NCI-H1417 treated with DMSO at 0.1 percent for 48 hours (cell line): ENCODE data around the gene GNPTG.

Experiments
- DNase-seq: peaks from one replicate; lab custom pipeline; 2025; lab: John Stamatoyannopoulos, UW

Gene GNPTG

GRCh38 chr16:1351582-1352362 lies at the start of gene GNPTG, which contains the start of gene TSR3:
GNPTG (plus strand) TSS chr16:1351931; CDS start chr16:1351966, 35 bp downstream.
TSR3 (minus strand) TSS chr16:1351878; CDS start chr16:1351804, 74 bp downstream.
- peak; percentile 33 for DNase-seq

DNA sequence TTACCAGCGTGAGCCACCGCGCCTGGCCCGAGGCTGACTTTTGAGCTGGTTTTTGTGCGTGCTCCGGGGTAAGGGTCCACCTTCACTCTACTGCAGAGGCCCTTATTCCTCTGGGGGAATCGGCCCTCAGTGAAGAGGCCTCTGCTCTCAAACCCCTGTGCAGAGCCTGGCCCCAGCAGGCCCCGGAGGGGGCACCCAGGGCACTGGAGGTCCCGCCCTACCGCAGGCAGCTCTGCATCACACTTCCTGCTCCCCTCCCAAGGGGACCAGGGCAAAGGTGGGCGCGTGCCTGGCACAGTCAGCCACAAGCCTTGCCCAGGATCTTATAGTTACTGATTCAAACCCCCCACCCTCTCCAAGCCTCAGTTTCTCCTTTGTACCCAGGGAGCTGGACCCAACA lies 45.9 kb upstream of the GNPTG start:
- DNase-seq: no peak

DNA sequence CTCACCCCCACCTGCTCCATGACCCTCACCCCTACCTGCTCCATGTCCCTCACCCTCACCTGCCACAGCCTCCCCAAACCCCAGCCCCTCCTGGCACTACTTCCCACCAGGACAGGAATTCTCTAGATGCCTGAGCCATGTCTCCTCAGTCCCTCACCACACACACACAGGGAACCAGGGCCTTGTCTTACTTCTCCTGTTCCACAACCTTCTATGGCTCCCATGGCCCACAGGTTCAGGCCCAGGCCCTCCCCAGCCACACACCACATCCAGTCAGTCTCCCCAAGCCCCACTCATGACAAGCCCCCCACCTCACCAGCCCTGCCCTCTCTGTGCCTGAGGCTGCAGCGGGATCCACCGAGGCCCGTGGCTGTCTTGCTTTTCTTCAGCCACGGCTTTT lies 45.4 kb upstream of the GNPTG start:
- DNase-seq: no peak

DNA sequence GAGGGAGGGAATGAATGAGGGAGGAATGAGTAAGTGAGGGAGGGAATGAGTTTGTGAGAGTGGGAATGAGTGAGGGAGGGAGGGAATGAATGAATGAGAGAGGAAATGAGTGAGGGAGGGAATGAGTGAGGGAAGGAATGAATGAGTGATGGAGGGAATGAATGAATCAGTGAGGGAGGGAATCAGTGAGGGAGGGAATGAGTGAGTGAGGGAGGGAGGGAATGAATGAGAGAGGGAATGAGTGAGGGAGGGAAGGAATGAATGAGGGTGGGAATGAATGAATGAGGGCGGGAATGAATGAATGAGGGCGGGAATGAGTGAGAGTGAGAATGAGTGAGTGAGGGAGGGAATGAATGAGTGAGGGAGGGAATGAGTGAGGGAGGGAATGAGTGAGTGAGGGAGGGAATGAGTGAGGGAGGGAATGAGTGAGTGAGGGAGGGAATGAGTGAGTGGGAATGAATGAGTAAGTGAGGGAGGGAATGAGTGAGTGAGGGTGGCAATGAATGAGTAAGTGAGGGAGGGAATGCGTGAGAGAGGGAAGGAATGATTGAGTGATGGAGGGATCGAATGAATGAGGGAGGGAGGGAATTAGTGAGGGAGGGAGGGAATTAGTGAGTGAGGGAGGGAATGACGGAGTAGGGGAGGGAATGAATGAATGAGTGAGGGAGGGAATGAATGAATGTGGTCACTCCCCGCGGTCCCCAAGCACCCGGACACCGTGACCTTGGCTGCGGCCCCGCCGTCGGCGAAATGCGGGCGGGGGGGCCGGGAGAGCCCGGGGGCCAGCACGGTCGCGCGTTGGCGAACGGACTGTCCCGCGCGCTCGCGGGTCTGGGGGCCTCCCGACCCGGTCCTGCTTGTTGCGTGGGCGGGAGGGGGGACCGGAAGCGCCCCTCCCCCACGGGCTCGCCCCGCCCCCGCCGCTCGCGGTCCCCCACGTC lies 43.4 kb upstream of the GNPTG start:
- DNase-seq: no peak

DNA sequence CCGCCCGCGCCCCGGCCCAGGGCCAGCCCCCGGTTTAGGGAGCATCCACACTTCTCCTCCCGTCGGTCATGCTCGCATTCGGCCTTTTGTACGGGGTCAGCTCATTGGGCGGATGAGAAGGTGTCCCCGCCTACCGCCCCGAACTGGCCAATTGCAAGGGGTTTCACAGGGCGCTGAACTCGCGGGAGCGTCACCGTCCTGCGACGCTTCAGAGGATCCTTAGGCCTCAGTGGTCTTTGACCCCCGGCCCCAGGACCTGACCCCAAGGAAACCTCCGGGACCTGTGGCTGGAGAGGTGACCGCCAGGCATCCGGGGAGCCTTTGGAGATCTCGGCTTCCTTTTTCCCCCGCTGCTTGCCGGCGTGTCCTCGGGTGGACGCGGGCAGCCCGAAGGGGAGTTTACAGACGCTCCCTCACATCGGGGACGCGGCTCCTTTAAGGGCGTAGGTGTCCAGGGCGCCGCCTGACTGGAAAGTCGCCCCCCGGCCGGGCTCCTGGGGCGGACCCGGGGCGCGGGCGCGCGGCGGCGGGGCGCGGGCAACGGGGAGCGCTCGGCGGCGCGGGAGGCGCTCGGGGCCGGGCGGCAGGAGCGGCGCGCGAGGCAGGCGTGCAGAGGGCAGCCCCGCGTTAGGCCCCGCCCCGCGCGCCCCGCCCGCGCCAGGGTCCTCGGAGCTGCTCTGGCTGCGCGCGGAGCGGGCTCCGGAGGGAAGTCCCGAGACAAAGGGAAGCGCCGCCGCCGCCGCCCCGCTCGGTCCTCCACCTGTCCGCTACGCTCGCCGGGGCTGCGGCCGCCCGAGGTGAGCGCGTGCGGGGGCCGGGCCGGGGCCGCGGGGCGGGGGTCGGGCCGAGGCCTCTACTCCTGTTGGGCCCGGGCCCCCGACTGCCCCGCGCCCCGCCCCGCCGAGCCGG lies 42.5 kb upstream of the GNPTG start, which contains the start of gene UBE2I:
UBE2I (plus strand) TSS at position 660 of the 909 bp plus-strand sequence. CDS start 4,395 bp downstream, outside the sequence.
- peak; percentile 81 for DNase-seq

GRCh38 chr16:1309888-1310831 lies 41.6 kb upstream of the GNPTG start:
- no peak for DNase-seq

DNA sequence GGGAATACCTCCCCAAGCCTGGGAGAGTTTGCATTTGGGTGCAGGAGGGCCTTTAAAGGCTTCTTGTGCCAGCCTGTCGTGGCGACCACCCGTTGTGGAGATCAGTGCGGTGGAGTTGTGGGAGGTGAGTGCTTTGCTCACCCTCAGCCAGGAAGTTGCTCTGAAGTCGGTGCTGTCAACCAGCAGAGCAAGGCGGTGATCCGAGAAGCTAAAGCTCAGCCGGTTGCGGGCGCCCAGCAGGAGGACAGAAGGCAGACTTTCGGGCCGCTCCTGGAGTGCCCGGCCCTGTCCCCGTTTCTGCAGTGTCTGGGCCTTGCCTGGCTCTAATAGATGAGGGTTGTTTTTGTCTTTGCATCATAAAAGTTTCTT lies 40.9 kb upstream of the GNPTG start:
- no peak for DNase-seq

- no peak for DNase-seq
Observed at GRCh38 chr16:1311212-1311737, 40.5 kb upstream of the GNPTG start.

DNA sequence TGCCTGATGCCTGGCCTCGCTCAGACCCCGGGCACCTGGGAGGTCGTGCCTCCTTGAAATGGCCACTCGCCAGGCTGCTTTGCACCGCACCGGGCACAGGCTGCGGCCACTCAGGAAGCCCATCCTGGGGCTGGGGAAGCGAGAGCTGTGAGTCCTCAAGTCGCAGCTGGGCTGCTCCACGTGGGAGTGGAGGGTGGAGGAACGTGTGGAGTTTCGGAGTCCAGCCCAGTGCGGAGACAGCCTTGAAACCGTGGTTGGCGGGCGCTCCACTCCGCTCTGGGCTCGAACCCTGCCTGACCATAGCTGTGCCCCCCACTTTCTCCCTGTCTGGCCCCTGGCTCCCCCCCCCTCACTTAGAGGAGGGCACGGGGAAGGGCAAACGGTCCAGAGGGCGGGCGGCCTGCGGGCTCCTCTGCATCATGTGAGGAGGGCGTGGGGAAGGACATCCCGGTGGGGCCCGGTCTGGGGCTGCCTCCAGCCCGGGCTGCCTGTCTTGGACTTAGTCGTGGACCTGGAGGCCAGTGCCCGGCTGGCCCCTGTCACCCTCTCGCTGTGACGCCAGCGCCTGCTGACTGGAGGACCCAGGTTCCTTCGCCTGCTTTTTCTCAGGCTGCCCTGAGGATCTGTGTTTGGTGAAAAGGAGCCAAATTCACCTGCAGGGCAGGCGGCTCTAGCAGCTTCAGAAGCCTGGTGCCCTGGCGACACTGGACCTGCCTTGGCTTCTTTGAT lies 39.8 kb upstream of the GNPTG start:
- DNase-seq: no peak

GRCh38 chr16:1312467-1312816 lies 39.3 kb upstream of the GNPTG start:
- DNase-seq: no peak

DNA sequence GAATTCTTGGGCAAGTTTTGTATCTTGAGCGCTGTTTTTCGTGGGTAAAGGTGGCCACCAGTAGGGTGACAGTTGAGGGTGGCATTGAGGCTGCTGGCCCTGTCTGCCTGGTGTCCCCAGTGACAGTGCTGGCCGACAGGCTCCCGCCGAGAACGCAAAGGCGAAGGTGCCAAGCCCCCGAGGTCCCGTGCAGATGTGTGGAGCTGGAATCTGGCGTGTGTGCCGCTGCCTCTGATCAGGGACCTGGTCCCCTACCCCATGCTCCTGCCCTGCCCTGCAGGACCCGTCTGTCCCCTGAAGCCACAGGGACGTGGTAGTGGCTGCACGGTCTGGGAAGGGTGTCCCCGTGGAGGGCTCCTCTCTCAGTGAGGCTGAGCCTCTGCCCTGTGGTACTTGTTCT lies 38.8 kb upstream of the GNPTG start:
- DNase-seq: no peak

- DNase-seq: no peak
Observed at GRCh38 chr16:1313721-1314369, 37.9 kb upstream of the GNPTG start.

DNA sequence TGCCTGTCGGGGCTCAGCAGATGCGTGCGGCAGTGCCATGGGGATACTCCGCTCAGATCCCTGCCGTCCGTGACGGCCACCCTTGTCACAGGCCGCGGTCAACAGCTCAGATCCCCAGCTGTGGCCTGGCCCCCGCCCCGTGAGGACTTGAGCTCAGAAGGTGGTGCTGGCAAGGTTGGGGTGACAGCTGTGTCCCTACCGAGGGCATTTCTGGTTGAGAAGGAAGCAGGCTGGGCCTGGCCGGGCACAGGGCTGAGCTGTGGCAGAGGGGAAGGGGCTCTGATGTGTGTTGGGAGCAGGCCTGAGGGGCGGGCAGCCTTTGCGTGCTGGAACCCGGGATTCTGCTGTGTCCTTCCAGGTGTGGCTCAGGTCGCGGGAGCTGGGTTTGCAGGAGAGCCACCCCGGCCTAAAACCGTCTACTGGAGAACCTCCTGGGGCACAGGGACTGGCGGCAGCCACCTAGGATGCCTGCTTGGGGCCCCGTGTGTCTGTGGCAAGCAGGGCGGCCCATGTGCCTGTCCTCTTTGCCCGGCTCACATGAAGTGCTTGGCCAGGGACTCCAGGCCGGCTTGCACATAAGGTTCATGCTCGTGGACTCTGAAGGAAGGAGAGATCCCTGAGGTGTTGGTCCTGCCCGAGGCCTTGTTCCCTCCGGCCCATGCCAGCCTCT lies 37.2 kb upstream of the GNPTG start:
- no peak for DNase-seq

DNA sequence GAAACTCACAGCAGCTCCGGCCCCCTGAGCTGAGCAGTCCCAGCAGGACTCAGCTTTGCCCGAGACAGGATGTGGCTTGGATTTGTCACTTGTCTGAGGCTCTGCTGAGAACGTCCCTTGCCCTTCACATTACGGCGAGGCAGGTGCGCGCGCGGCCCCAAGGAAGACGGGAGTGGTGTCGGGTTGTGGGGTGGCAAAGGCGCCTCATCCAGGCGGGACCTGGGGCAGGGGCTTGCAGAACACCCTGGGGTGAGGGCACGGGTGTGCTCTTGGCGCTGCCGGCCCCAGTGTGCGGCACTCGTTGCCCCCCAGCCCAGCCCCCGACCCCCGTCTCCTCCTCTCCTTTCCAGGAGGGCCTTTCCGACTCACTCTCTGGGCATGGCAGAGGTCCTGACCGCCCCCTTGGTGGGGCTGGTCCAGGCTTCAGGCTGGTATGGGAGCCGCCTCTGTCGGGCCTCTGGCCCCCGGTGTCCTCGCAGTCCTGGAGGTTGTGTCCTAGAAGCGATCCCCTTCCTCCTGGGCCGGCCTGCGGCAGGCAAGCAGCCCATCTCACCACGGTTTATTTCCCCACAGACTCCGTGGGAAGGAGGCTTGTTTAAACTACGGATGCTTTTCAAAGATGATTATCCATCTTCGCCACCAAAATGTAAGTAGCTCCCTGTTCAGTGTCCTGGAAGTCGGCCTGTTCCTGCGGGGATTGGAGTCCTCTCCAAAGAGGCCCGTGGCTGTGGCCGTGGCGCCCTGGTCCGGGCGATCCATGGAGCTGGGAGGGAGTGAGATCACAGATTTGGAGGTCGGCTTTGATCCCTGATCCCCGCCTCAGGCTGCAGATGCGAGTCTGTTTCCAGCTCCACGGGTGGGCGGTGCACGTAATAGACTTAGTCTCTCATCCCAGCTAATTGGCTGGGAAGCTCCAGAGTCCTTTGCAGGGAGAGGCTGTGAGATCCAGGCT lies 36.4 kb upstream of the GNPTG start:
- no peak for DNase-seq

- DNase-seq: no peak
Observed at GRCh38 chr16:1316033-1316405, 35.7 kb upstream of the GNPTG start.

- no peak for DNase-seq
Observed at GRCh38 chr16:1317479-1318267, 34.1 kb upstream of the GNPTG start.

DNA sequence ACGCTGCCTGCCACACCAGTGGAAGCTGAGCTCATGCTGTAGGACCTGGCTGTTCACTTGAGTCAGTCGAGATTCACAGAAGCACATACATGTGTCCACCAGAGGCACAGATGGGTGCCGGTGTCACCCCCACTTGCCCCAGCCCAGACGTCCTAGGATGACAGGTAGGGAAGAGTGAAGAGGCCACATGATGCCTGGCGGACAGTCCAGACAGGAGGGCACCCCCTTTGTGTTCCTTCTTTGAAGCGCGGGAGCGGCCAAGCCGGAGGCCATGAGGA lies 33.5 kb upstream of the GNPTG start:
- no peak for DNase-seq
